Loucy (cell line): ENCODE data around the gene ZCCHC14.

Source experiments
- H2AFZ ChIP-seq: fragments of 200-600 bp; sonication (generic); 2 replicates; pipeline ENCODE4 v1.6.0; 2016; ENCODE audit warnings: antibody characterized with exemption, mild to moderate bottlenecking, low read length, moderate library complexity
- H3F3A ChIP-seq: fragments of 200-600 bp; 2 replicates; pipeline ENCODE4 v1.6.0; 2016; ENCODE audit warnings: antibody characterized with exemption, low read depth, mild to moderate bottlenecking
- H3K27me3 ChIP-seq: fragments of 200-600 bp; sonication (generic); 2 replicates; pipeline ENCODE4 v1.6.1; 2014; ENCODE audit warnings: low read length, mild to moderate bottlenecking; ENCODE audit not compliant: insufficient read depth, poor library complexity, severe bottlenecking
- H3K36me3 ChIP-seq: fragments of 200-600 bp; sonication (generic); 2 replicates; pipeline ENCODE4 v1.6.1; 2016; ENCODE audit warnings: low read length; ENCODE audit not compliant: insufficient read depth
- H3K4me1 ChIP-seq: fragments of 200-600 bp; sonication (generic); 2 replicates; pipeline ENCODE4 v1.5.1; 2014; ENCODE audit warnings: low read length, mild to moderate bottlenecking; ENCODE audit not compliant: insufficient read depth, poor library complexity, severe bottlenecking
- H3K4me2 ChIP-seq: fragments of 200-600 bp; sonication (generic); 2 replicates; pipeline ENCODE4 v1.6.0; 2014; ENCODE audit warnings: antibody characterized with exemption, low read length, low read depth, mild to moderate bottlenecking; ENCODE audit not compliant: poor library complexity, severe bottlenecking
- H3K4me3 ChIP-seq: fragments of 200-600 bp; sonication (generic); 2 replicates; pipeline ENCODE4 v1.5.1; 2014; ENCODE audit warnings: low read length, mild to moderate bottlenecking, mixed read lengths; ENCODE audit not compliant: poor library complexity, severe bottlenecking
- H3K79me2 ChIP-seq: fragments of 200-600 bp; sonication (generic); 2 replicates; pipeline ENCODE4 v1.6.1; 2014; ENCODE audit warnings: low read length; ENCODE audit not compliant: insufficient read depth
- H3K9ac ChIP-seq: fragments of 200-600 bp; sonication (generic); 2 replicates; pipeline ENCODE4 v1.6.0; 2014; ENCODE audit warnings: mild to moderate bottlenecking, low read depth, low read length, moderate library complexity; ENCODE audit not compliant: poor library complexity, severe bottlenecking
- H3K9me2 ChIP-seq: fragments of 200-600 bp; sonication (generic); replicated peaks from 2 replicates; pipeline ENCODE4 v1.6.1; 2016; ENCODE audit warnings: low read depth, low read length, mixed read lengths
- H3K9me3 ChIP-seq: fragments of 200-600 bp; sonication (generic); 2 replicates; pipeline ENCODE4 v1.6.1; 2014; ENCODE audit warnings: mild to moderate bottlenecking, antibody characterized with exemption, low read length, low read depth; ENCODE audit not compliant: insufficient read depth
- H4K20me1 ChIP-seq: fragments of 200-600 bp; sonication (generic); 2 replicates; pipeline ENCODE4 v1.6.0; 2014; ENCODE audit warnings: antibody characterized with exemption, low read length, mild to moderate bottlenecking; ENCODE audit not compliant: insufficient read depth, poor library complexity, severe bottlenecking
- EZH2phosphoT487 ChIP-seq: fragments of 200-600 bp; IDR thresholded peaks from 2 replicates; pipeline ENCODE4 v1.6.1; 2018; ENCODE audit warnings: antibody characterized with exemption, mild to moderate bottlenecking, moderate library complexity, borderline replicate concordance
- TF ChIP-seq, protein P1 (sequence below): fragments of 200-600 bp; sonication (generic); conservative IDR thresholded peaks from 2 replicates; pipeline ENCODE4 v1.5.1; 2014; ENCODE audit warnings: mild to moderate bottlenecking, antibody characterized with exemption, low read length

ZCCHC14 gene

DNA sequence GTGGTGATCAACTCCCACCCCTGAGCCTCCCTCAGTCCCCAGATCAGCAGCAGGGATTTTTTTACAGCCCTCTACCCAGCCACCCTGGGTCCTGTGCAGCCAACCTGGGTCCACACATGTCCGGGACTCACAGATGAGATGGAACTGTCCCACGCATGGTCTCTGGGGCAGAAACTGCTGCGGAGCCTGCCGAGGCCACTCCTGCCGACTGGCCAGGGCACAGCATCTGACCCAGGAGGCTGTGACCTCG lies 48.0 kb upstream of the ZCCHC14 start:
- Histone ChIP-seq H4K20me1 (no peaks in the 10 kb centered on the region), H3K9me2 (no peaks in the 10 kb centered on the region), H3K79me2 (no peaks in the 10 kb centered on the region), H3K36me3 (no peaks in the 10 kb centered on the region), H3K9ac (no peak overlapping the region), H2AFZ (no peak overlapping the region), H3K4me2 (no peak overlapping the region), H3K4me3 (no peak overlapping the region), H3K27me3 (no peaks in the 10 kb centered on the region), H3K9me3 (no peaks in the 10 kb centered on the region), H3F3A (no peaks in the 10 kb centered on the region), H3K4me1 (no peaks in the 10 kb centered on the region)
- TF ChIP-seq, protein P1, sequence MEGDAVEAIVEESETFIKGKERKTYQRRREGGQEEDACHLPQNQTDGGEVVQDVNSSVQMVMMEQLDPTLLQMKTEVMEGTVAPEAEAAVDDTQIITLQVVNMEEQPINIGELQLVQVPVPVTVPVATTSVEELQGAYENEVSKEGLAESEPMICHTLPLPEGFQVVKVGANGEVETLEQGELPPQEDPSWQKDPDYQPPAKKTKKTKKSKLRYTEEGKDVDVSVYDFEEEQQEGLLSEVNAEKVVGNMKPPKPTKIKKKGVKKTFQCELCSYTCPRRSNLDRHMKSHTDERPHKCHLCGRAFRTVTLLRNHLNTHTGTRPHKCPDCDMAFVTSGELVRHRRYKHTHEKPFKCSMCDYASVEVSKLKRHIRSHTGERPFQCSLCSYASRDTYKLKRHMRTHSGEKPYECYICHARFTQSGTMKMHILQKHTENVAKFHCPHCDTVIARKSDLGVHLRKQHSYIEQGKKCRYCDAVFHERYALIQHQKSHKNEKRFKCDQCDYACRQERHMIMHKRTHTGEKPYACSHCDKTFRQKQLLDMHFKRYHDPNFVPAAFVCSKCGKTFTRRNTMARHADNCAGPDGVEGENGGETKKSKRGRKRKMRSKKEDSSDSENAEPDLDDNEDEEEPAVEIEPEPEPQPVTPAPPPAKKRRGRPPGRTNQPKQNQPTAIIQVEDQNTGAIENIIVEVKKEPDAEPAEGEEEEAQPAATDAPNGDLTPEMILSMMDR, result no peak
- TF ChIP-seq EZH2phosphoT487, result no peak

DNA sequence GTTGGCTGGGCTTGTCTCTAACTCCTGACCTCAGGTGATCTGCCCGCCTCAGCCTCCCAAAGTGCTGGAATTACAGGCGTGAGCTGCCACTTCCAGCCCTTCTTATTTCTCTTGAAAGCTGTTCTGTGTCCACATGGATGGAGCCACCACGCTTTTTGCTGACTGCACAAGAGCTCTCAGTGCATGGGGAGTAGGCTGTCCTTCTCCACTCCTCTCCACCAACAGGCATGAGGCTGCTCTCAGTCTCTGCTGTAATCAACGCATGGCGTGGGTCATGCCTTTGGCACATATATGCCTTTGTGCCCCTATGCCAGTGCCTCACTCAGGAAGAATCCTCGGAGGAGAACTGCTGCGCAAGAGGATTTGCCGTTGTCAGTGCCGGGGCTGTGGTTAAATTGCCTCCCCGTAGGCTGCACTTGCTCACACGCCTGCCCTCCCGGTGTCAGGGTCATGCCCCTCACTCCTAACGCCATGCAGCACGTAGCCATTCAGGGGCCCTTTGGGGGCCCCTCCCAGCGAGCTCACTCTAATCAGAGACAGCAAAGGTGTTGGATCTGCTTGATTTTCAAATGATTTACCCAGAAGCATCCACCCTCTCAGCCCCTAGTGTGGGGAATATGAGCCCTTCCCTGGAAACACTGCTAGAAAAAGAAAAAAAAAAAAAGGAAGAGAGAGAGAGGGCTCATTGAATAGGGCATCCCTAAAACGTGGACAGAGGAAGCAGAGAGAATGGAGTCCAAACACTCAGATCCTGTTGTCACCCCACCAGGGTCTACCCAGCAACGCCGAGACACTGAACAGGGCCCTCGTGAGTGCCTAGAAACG lies 47.5 kb upstream of the ZCCHC14 start:
- Histone ChIP-seq H3K27me3 (no peaks in the 10 kb centered on the region), H3K79me2 (no peaks in the 10 kb centered on the region), H3K4me1 (no peaks in the 10 kb centered on the region), H3K4me2 (no peak overlapping the region), H3K9ac (no peak overlapping the region), H3K36me3 (no peaks in the 10 kb centered on the region), H3K9me3 (no peaks in the 10 kb centered on the region), H3K9me2 (no peaks in the 10 kb centered on the region), H3K4me3 (no peak overlapping the region), H2AFZ (no peak overlapping the region), H4K20me1 (no peaks in the 10 kb centered on the region), H3F3A (no peaks in the 10 kb centered on the region)
- no peak for TF ChIP-seq EZH2phosphoT487
- TF ChIP-seq, protein P1, result no peak

DNA sequence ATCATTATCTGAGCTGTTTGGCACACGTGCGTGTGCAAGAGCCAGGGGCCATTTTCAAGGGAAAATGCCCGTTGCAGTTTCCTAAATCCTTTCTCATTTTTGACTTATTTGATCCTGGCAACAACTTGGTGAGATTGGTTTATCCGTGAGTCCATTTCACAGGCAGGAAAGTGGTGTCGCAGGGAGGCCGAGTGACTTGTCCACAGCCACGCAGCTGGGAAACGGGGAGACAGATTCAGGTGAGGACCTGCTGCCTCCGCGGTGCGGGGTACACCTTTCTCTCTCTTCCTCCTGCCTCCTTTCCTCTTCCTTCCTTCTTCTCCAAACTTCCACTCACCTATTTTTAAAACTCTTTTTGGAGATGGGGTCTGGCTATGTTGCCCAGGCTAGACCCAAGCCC lies 46.3 kb upstream of the ZCCHC14 start:
- Histone ChIP-seq H4K20me1 (no peaks in the 10 kb centered on the region), H3K9me2 (no peaks in the 10 kb centered on the region), H3K27me3 (no peaks in the 10 kb centered on the region), H3K4me1 (no peaks in the 10 kb centered on the region), H3K36me3 (no peaks in the 10 kb centered on the region), H3K4me2 (no peak overlapping the region), H2AFZ (no peak overlapping the region), H3K9me3 (no peaks in the 10 kb centered on the region), H3K9ac (no peak overlapping the region), H3F3A (no peaks in the 10 kb centered on the region), H3K4me3 (no peak overlapping the region), H3K79me2 (no peaks in the 10 kb centered on the region)
- TF ChIP-seq, protein P1, result no peak
- no peak for TF ChIP-seq EZH2phosphoT487
